GM18498 (cell line): ENCODE results near the gene GPX5.
A peak's percentile ranks its signal among the peaks of the same experiment; 100 is the strongest.
"Not testable (repeated sequence)": the region's sequence is repeated elsewhere in the genome, so short reads cannot be mapped to it uniquely, and the experiment has no call there.

Source experiments
- ATAC-seq: cut with Tn5 transposase; IDR thresholded peaks from one replicate; pipeline ENCODE4 v1.9.1; 2021; ENCODE audit warnings: mild to moderate bottlenecking, moderate library complexity; ENCODE audit not compliant: unreplicated experiment

GPX5 gene

DNA sequence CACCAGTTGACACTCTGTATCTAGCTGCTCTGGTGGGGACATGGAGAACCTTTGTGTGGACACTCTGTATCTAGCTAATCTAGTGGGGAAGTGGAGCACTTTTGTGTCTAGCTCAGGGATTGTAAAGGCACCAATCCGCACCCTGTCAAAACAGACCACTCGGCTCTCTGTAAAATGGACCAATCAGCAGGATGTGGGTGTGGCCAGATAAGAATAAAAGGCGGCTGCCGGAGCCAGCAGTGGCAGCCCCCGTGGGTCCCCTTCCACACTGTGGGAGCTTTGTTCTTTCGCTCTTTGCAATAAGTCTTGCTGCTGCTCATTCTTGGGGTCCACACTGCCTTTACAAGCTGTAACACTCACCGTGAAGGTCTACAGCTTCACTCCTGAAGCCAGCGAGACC lies 13.3 kb upstream of the GPX5 start:
- not testable (repeated sequence) for ATAC-seq

DNA sequence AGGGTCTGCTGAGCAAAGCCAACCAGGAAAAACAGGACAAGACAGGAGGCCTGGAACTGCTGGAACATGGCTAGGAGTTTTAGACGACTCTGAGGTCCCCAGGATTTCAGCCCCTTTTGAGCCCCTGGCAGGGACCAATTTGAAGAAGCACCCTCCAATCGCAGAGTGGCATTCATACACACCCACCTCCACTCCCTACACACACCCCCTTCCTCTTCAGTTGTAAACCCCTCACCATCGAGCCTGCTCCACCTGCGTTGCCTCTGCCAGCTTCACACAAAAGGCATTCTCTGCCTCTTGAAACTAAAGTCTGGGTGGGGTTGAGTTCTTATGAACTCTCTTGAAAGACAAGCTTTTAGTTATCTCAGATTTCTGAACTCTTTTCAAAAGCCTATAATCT lies 10.0 kb upstream of the GPX5 start, which contains the start of gene GPX6:
GPX6 (minus strand) TSS at position 118 of the 400 bp plus-strand sequence; CDS start at position 68, 50 bp downstream.
- no peak for ATAC-seq

GRCh38 chr6:28517964-28518363 lies 7.7 kb upstream of the GPX5 start:
- no peak for ATAC-seq

GRCh38 chr6:28522594-28523240 lies 3.0 kb upstream of the GPX5 start:
- ATAC-seq: no peak

GRCh38 chr6:28523241-28523622 lies 2.4 kb upstream of the GPX5 start:
- ATAC-seq: no peak

DNA sequence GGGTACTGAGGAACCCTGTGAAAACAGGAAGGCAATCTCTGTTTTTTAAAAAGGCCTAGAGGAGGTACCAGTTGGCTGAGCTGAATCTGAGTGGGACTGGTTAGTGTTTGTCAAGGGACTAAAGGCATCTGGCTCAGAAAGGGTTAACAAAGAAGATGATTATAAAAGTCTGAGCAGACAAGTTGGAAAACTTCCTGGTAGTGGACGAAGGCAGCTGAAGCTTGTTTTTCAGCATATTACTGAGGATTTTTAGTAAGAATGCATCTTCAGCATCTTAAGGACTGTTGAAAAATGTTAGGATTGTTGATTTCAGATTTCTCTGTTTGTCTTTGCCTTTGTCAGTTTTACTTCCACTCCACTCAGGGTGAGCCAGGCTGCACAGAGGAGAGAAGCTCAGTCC lies 5.1 kb downstream of the GPX5 start:
- no peak for ATAC-seq

DNA sequence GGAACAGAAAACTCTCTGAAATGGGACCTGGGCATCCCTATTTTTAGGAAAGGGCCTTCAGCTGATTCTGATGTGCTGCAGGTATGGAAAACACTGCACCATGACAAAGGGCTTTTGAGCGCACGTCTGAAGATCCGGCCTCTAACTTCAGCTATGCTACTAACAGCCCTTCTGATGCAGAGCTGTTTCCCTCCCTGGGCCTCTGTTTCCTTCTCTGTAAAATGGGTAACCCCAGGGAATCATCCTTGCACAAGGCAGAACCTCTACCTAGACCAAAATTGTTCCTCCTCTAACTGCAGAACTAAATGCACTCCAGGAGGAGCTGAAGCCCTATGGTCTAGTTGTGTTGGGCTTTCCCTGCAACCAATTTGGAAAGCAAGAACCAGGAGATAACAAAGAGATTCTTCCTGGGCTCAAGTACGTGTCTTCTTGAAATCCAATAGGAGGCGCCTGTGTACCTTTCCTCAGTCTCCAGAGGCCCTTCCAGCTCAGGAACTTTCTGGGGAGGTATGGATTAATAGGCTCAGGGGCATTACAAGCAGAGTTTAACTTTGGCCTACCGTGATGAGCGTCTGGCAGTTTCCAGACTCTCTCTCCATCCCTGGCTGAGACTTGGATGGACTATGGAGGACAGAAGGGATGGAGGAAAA lies 5.9 kb downstream of the GPX5 start:
- ATAC-seq: no peak

DNA sequence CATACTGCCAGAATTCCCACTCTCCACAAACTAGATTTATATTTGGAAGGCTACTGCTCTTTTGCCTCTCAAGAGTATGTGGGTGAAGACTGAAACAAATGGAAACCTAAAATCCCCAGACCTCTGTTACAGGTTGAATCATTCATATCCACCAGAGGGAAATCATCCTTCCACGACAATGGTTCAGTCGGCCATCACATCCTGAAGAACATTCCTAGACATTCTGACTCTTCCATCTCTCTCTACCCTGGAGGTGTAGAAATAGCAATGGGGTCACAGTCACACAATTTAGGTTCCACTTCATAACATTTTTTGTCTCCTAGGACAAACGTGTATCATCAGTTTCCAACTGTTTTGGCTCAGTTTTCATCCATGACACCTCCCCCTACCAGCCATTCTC lies 8.6 kb downstream of the GPX5 start:
- ATAC-seq: no peak

DNA sequence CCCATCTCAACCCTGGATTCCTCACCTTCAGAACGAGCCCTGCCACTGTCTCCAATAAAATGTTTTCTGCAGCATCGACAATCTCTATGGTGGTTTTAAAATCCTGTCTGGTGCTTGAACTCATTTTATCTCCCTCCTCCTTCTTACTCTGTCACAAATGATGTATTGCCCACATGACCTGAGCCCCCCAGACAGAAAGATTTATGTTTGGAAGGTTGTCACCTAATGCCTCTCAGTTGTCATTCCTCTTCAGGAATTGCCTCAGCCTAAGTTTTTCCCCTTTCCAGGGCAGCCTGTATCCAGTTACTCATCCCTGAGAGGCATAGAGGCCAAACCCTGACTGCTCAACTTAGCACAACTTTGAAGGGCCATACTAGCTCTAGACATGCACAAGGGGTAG lies 9.2 kb downstream of the GPX5 start:
- no peak for ATAC-seq

GRCh38 chr6:28537065-28537464 lies 11.4 kb downstream of the GPX5 start:
- ATAC-seq: no peak

DNA sequence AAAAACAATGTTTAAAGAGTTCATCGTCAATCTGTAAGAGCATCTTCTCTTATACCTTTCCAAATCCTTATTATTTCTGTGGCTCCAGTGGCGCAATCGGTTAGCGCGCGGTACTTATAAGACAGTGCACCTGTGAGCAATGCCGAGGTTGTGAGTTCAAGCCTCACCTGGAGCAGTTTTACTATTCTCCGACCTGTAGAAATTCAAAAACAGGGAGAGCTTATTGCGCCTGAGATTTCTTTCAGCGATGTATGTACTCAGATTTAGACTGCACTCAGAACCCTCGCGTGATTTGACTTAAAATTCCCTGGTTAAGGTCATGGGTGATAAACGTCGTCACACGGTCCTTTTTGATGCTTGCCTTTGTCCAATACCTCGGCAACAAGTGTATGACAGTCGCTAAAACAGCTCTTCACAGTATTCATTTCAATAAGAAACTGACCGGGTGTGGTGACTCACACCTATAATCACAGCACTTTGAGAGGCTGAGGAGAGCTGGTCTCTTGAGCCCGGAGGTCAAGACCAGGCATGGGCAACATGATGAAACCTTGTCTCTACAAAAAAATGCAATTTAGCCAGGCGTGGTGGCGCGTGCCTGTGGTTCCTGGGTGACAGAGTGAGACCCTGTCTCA lies 11.9 kb downstream of the GPX5 start:
- no peak for ATAC-seq

DNA sequence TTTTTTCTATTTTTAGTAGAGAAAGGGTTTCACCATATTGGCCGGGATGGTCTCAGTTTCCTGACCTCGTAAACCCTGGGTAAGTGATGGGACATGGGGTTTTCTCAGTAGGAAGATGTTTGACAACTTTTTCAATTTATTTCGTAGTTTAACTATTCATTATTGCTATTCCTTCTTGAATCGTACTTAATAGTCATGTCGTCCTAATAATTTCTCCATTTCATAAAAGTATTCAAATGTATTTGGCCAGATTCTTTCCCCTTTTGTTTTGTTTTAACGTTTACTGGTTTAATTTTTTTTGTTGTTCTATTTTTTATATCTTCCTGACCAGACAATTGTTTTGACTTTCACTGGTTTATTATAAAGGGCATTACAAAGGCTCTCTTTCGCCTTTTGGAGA lies 16.3 kb downstream of the GPX5 start:
- ATAC-seq: no peak

- peak; percentile 54 for ATAC-seq
Measured at GRCh38 chr6:28542440-28543296, 17.0 kb downstream of the GPX5 start.

- no peak for ATAC-seq
Measured at GRCh38 chr6:28543651-28544610, 18.2 kb downstream of the GPX5 start.

GRCh38 chr6:28545955-28546354 lies 20.3 kb downstream of the GPX5 start:
- ATAC-seq: no peak

GRCh38 chr6:28547003-28547402 lies 21.3 kb downstream of the GPX5 start:
- ATAC-seq: not testable (repeated sequence)

GRCh38 chr6:28551891-28552666 lies 26.4 kb downstream of the GPX5 start:
- no peak for ATAC-seq

DNA sequence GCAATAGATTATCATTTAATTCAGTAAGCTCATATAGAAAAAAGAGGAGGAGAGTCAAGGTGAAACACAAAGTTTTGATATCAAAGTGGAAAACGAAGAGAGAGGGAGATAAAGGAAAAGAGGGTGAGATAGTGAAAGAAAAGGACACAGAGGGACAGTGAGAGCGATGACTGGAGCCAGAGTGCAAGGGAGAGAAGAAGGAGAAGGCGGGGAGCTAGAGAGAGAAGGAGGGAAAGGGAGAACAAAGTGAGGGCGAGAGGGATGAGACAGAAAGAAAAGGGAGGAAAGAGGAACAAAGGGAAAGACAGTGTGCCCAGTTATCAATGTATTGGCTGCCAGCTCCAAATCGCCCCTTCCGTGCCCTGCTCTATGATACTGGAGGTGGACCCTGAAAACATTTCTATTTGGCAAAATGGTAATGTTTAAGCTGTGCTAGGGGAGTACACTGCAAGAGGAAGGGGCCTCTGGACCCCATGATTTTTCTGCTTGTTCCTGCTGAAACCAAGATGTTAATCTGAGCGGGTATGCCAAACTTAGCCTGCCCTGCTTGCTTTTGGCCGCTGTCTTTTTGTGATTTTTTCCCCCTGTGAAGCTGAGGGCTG lies 27.8 kb downstream of the GPX5 start:
- no peak for ATAC-seq
